GM19438 (cell line): ENCODE measurements around the gene ZIC5.

ENCODE experiments used
- ATAC-seq: cut with Tn5 transposase; IDR thresholded peaks from one replicate; pipeline ENCODE4 v1.9.1; 2021; ENCODE audit warnings: low read depth; ENCODE audit not compliant: unreplicated experiment

The ZIC5 gene

DNA sequence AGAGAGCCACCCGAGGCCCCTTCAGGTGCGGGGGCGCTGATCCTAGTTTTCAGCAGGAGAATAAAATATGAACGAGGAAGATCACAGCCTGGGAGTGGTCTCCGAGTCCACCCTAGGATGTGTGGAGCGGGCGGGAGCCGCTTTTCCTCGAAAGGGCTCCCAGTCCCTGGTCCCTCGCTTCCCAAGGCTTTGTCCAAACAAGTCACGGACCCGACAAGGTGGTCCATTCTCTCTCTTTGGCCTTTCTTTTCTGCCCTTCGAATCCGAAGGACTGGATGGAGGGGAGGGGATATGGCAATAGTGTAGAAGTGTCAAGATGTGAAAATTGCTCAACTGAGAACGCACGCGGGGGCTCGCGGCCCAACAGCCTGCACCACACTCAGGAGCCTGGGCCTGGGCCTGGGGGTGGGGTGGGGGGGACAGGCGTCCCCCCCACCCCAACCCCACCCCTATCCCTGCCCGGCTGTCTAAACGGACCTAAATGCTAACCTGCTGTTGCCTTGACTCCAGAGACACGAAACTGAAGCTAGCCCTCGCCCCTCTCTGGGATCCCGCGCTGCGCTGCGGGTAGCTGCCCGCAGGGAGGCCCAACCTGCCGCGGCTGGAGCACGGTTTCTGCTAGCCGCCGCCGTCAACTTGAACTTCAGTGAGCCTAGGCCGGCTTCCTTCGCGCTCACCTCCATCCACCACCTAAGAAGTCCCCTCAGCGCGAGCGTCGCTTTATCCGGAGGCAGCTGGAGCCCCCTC is 17.1 kb upstream of the ZIC5 start:
- ATAC-seq = no peak

DNA sequence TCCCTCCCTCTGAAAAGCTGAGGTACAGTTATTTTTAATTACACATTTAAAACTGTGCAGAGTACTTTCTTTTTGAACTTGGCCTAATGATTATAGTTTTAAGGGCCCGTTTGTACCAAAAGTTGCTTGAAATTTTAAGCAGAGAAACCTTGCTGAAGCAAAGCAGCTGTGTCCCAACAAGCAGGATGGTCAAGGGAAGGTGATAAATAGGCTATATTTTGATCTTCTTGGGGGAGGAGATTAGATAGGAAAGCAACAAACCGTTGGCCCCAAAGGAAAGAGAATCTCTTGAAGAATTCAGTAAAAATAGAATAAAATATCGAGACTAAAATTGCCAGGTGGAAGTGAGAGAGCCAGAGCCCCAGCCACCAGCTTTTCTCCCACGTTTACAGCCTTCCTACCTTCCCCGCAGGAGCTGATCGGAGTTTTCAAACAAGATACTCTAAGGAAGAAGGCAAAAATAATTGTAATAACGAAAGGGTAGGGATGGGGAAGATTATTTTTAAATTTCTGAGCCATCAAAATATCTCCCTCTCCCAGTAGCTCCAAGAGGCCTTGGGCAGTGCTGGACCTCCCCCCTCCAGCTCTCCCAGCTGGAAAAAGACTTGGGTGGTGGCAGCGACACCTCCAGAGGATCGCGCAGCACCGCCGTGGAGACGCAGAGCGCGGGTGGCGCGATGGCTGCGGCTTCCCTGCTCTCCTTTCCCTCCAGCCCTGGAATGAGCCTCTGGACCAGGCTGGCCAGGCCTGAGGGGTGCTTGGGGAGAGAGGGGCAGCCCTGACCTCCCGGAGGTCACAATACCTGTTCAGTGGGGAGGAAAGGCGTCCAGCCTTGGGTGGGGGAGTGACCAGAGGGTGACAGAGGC is 15.8 kb upstream of the ZIC5 start:
- ATAC-seq = no peak

DNA sequence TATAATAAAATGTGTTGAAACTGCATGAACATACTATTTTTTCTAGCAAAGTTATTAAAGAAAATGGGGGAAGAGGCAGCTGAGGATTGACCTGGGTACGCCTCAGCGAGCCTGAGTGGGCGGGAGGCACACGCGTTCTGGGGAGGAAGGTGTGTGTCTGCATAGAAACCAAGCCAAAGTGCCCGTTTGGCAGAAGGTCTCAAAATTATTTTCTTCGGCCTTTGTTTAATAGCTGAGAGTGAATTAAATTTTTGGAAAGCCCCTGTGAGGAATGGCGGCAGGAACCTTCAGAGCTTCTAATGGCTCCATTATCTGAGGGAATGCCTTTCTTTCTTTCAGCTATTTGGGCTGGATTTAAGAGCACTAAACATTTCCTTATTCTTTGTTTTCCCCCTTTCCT is 15.2 kb upstream of the ZIC5 start:
- no peak for ATAC-seq

DNA sequence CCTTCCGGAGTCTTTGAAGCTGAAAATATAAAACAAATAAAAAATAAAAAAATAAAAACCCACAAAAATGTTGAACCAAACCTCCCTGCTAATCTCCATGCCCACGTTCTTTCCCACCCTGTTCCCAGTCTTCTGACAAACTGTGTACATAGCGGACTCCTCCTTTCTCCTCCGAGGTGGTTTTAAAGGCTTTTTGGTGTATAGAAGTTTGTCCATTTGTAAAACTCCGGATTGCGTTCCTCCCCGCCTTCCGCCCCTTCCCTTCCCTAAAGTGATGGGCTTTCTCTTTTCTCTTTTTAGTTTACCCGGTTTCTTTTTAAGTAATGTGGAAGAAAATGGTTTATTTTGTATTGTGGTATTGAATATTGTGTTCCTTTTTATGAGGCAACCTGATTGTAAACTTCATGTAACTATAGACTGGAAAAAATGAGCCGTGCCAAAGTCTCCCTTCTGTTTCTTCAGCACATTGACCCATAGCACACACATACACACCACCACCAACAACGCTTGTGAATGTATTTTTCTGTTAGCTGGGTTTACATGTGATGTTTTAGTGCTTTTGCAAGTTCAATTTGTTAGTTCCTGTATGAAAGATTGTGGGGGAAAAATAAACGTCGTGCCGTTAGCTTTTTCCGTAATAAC is 14.4 kb upstream of the ZIC5 start:
- ATAC-seq = no peak

DNA sequence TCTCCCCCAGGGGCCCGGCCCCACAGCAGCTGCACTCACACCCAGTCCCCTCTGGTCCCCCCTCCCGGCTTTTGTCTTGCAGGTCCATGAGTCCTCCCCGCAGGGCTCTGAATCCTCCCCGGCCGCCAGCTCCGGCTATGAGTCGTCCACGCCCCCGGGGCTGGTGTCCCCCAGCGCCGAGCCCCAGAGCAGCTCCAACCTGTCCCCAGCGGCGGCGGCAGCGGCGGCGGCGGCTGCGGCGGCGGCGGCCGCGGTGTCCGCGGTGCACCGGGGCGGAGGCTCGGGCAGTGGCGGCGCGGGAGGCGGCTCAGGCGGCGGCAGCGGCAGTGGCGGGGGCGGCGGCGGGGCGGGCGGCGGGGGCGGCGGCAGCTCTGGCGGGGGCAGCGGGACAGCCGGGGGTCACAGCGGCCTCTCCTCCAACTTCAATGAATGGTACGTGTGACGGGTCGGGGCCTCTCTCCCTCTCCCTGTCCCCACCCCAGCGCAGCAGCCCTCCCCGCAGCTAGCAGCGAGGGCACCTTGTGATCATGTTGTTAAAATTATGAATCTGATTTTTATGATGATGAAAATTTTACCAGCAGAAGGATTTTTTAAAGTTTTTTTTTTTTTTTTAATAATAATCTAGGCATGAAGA is 13.8 kb upstream of the ZIC5 start:
- ATAC-seq = no peak

DNA sequence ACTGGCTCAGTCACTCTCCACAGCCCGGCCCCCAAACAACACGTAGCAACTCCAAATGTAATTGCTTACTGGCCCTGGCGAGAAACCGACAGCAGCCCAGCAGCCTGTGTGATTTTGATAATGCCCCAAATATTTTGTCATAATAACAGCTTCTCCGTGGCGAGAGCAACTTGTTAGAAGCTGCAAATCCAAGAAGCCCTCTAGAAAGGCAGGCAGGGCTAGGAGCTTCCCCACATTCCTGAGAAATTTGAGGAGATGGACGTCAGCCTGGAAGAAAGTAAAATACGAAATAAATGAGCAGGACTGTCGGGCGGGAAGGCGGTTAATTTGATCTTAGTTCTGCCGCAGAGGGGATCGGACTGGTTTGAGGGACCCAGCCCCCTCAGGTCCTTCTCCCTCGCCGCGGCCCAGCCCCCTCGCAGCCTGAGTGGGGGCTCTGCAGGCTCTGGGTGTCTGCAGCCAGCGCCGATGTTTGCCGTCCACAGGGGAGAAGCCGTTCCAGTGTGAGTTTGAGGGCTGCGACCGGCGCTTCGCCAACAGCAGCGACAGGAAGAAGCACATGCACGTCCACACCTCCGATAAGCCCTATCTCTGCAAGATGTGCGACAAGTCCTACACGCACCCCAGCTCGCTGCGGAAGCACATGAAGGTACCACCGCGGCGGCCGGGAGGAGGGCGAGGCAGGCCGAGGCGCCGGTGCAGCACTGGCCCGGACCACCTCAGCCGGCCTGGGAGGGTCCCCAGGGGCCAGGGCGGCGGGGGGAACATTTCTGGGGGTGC is 13.1 kb upstream of the ZIC5 start:
- no peak for ATAC-seq

DNA sequence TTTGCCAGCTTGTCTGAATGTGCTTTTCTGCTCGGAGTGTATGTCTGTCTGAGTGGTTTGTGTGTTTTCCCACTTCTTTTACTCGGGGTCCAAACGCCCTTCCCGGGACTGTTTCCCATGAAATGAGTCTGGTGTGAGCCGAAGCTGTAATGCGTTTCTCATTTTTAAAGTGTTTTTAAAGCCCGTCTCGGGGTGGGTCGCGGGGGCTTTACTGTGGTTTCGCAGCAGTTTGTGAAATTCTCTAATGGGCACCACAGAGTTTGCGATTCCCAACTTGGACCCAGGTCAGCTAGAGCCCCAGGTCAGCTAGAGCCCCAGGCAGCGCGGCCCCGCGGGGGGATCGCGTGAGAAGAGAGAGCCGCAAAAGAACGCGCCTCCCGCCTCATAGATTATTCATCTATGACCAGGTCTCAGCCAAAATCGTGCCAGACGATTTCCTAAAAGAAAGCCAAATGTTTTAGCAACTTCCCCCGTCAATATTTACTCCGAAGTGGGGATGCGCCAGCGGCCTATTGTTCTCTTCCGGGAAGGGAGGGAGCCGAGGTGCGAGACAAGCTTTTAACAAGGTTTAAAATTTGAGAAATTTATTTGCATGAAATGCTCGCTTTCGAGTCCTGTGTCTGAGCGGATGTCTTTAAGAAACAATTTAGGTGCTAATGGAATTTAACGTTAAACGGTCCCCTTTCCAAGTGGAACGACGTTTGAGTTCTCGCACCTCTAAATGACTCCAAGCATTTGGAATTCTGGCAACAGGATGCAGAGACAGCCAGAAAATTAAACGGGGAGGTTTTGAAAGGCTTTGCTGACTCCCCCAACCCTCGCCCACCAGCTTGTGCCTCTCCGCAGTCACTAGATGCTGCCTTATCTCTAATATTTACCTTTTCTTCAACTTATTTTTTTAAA is 12.2 kb upstream of the ZIC5 start:
- no peak for ATAC-seq

DNA sequence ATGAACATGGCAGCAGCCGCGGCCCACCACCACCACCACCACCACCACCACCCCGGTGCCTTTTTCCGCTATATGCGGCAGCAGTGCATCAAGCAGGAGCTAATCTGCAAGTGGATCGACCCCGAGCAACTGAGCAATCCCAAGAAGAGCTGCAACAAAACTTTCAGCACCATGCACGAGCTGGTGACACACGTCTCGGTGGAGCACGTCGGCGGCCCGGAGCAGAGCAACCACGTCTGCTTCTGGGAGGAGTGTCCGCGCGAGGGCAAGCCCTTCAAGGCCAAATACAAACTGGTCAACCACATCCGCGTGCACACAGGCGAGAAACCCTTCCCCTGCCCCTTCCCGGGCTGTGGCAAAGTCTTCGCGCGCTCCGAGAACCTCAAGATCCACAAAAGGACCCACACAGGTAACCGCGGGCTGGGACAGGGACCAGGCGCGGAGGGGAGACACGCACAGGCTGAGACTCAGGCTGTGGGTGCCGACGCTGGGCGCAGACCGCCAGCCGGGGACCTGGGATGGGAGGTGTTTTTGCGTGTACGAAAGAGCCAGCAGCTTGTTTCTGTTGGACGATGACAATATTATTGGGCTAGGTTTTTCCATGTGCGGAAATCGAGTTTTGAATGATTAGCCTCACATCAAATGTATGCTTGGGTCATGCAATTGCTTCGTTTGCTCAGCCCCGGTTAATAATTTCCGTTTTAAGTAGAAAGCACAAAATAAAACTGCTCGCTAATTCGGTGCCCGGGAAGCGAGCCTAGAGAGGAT is 11.3 kb upstream of the ZIC5 start:
- no peak for ATAC-seq

DNA sequence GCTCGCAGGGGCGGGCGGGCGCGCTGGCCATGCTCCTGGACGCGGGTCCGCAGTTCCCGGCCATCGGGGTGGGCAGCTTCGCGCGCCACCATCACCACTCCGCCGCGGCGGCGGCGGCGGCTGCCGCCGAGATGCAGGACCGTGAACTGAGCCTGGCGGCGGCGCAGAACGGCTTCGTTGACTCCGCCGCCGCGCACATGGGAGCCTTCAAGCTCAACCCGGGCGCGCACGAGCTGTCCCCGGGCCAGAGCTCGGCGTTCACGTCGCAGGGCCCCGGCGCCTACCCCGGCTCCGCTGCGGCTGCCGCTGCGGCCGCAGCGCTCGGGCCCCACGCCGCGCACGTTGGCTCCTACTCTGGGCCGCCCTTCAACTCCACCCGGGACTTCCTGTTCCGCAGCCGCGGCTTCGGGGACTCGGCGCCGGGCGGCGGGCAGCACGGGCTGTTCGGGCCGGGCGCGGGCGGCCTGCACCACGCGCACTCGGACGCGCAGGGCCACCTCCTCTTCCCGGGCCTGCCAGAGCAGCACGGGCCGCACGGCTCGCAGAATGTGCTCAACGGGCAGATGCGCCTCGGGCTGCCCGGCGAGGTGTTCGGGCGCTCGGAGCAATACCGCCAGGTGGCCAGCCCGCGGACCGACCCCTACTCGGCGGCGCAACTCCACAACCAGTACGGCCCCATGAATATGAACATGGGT is 10.6 kb upstream of the ZIC5 start:
- ATAC-seq = no peak

DNA sequence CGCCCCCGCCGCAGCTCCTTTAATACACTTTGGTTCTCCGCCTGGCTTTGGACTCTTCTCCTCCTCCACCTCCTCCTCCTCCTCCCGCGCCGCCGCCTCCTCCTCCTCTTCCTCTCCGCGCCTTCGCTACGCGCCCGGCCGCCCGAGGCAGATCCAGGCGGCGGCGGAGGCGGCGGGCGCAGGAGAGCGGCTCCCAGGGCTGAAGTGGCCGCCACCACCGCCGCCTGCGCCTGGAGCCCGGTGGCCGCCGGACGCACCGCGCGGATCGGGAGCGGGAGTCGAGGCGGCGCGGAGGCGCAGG is 10.1 kb upstream of the ZIC5 start, which contains the start of gene ZIC2:
TSS of gene ZIC2 (plus strand) at position 50 of the 301 bp plus-strand sequence. CDS start 281 bp downstream, outside the sequence.
- no peak for ATAC-seq

DNA sequence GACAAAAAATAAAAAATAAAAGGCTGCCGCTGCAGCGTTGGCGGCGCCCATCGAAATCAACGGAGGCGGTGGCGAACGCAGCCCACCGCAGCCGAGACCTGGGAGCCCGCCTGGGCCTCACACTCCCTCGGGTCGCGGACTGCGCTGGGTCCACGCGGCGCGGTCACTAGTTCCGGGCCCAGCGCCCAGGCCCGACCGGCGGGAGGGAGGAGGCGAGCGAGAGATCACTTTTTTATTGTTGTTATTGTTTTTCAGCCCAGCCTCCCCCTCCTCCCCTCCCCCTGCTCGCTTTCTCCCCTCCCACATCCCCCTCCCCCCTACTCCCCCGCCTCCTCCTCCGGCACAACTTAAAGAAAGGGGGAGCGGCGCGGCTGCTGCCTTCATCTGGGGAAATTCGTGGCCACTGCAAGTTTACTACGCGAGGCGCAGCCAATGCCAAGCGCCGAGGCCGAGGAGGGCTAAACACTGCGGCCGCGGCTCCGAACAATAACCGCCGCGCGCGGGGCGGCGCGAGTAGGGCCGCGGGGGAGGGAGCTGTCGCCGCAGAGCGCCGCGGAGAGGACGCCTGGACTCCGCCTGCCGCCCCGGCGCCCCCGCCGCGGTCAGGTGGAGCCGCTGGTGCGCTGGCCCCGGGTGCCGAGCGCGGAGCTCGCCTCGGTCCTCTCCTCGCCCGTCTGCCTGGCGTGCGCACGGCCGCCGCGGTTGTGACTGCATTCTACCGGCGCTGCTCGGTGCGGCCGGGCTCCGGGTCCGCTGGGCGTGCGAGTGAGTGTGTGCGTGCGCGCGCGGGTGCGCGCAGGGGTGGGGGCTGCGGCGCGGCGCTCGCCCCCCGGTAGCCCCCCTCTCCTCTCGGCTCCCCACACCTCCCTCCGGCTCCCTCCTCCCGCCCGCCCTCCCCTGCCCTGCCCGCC is 9.5 kb upstream of the ZIC5 start:
- no peak for ATAC-seq

DNA sequence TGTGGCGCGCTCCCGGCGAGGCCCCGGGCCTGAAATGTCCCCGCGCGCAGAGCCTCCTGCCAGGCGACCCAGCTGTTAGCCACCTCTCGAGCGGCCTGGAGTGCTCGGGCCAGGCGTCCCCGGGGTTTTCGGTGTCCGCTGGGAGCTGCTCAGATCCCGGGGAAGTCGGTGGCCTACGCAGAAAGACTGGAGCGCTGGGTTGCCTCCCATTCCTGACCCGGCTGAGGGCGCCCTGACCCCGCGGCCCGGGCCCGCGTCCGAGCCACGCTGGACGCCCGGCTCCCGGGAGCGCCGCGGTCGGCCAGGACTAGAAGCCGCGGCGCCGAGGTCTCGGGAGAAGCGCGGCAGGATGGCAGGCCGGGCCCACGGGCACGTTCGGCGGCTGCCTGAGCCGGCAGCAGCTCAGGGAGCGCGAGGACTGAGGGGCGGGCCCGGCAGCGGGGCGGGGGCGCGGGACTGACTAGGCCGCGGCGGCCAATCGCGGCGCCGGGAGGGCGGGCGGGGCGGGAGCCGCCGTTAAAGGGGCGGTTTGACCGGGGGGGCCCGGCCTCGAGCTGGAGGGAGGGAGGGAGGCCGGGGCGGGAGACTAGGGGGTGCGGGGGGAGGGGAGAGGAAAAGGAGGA is 8.7 kb upstream of the ZIC5 start:
- ATAC-seq = peak; percentile 59

DNA sequence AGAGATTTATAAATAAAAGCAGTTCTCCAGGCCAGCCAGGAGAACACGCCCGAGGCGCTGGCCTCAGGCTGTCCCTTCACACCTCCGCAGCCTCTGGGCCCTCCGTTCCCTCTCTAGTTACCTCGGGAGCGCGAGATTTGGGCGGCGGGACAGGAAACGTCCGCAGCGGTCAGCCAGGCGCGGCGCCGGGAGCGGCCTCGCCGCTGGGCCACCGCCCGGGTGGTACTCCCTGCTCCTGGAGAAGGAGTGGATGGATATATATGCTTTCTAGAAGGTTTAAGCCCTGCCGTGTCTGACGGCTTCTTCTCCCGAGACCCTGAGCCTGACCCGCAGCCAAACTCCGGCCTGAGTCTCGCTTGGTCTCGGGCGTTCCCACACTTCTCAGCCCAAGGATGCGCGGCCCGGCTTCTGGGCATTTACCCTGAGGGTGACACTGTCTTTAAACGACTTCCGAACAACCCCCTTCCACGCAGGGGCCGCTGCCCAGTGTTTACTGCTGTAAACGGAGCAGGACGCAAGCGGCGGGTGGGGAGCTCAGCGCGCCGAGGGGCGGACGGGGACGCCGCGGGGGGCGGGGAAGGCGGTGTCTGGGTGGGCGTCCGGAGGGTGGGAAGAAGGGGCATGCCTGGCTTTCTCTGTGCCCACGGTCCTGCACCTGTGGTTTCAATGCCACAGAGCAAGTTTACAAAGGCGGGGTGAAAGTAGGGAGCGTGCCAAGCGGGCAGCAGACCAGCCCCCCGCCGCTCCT is 8.1 kb upstream of the ZIC5 start:
- no peak for ATAC-seq

DNA sequence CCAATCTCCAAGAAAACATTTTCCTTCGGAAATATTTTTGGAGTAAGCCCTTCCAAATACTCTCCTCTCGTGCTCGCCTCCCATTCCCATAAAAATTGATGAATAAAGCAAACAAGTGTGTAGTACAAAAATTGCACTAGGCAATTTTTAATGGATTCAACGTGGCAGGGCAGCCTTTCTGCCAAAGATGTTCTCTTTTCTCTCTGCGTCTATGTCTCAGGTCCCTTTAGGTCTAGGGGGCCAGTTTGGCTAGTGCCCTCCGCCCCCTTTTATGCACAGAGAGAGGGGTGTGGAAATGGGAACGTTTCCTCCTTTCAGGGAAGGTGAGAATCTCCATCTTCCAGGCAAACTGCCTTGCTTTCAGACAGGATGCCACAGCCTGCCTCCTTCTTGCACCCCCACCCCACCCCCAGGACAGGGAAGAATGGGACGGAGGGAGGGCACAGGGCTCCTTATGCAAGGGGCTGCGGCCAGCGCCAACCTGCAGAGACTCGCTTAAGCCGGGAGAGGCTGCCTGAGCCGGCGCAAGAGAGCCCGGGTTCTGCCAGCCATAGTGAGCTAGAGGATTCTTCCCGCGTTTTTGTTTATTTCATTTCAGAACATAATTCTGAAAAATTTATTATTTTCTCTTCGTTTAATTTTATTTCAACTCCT is 7.4 kb upstream of the ZIC5 start:
- ATAC-seq = no peak
